Activated naive CD4-positive, alpha-beta T cell treated with Interleukin-2 at 50 U/mL for 16 hours (primary cell): ENCODE results near the gene ACTR3.
A peak's percentile ranks its signal among the peaks of the same experiment; 100 is the strongest.

Experiments used
- DNase-seq: peaks from one replicate; pipeline ENCODE4 v3.0.0-alpha.2; 2020

The ACTR3 gene

DNA sequence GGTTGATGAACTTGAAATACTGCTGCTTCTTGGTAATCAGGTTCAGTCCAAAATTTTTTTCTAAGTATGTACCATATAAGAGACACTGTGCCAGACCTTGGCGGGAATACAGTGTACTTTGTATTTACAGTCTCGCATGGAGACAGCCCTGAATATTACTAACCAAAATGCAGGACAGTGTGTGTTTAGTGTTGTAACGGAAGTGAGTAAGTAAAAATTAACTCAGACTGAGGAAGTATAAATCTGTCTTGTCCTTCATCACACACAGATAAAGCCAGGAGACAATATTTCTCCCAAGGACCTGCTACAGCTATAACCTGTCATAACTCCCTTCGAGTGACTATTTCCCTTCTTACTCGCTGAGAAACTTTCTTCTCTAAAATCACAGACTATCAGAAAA lies 76.9 kb downstream of the ACTR3 start:
- no peak for DNase-seq

DNA sequence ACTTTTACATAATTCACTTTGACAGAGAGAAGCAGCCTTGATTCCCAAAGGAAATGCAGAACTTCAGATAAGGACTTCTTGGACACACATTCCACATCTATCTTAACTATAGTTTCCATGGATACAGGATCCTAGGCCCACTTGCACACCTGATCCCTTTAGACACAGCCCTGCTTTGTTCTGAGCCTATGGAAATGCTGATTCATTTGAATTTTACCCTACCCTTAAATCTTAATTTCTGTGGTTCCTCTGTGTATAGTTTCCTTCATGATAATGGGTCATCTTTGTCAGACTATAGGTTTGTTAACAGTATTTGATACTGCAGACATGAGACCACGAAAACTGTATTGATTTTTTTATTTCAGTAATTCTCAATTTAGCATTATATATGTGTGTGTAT lies 77.4 kb downstream of the ACTR3 start:
- DNase-seq = no peak

DNA sequence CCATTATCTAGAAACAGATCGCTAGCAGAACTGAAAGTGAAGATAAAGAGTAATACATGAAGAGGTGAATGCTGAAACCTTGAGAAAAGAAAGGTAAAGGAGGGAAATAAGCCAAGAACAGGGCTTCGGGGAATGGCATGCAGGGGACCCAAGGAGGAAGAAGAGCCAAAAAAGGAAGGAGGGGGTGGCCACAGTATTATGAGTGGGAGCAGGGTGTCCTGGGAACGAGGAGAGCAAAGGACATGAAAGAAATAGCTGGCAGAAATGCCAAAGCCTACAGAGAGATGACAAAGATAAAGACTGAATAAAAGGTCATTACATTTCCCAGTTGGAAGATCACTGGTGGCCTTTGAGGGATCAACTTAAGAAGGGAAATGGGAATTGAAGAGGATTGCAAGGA lies 82.9 kb downstream of the ACTR3 start:
- DNase-seq = no peak

DNA sequence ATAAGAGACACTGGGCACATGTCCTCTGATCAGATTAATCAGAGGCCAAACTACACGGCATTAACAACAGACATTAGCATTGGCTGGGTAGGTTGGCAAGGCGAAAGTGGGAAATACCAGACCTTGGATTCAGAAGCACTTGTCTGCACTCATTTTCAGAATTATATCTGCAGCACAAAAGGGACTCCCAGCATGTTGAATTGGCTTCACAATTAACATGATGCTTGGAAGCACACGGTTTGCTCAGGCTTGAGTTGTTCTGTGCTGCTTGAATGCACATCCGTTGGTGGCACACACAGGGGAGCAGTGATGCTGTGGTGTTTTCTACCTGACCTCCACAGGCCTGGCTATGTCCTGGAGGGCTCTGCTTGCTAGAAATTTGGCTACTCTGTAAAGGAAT lies 83.9 kb downstream of the ACTR3 start:
- no peak for DNase-seq

DNA sequence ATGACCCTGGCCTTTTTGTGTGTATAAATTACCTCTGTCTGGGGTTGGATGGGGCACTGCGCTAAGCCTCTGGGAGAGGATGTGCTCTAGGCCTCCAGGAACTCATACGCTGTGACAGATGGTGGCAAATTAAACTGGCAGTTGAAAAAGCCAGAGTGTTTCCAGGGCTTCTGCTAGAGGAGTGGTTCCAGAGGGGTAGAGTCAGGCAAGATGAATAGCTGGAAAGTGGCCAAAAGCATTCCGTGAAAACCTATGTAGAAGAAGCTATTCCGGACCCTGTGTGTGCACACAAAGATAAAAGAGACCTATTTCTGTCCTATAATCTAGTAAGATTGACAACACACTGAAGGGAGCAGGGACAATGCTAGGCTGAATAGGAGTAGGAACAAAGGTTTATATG lies 84.8 kb downstream of the ACTR3 start:
- DNase-seq = no peak

DNA sequence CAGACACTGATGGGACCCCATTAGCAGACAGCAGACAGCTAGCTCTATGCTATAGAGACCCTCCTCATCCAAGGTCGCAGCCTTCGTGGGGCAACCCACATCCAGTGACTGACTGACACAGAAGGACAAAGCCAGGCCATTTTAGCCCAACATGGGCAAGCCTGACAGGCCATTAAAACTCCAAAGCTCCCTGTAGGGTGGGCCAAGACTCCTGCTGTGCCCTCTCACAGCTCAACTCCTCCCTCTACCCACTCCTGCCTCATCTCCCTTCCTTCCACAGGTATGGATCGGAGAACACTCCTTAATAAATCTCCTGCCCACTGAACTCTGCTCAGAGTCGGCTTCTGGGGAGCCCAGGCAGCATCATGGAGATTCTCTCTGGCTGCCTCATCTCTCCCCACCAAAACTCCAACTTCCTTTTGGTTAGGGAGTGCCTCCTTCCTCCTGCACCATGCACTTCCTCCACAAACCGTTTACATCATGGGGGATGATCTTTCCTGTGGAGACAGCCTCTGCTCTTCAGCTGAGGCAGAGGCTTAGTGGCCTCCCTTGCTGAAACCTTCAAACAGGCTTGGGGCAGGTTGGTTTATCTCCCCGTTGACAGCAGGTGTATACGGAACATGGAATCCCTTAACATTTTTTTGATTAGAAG lies 86.5 kb downstream of the ACTR3 start:
- DNase-seq = no peak

GRCh38 chr2:113977060-113977659 lies 87.3 kb downstream of the ACTR3 start:
- DNase-seq = no peak

DNA sequence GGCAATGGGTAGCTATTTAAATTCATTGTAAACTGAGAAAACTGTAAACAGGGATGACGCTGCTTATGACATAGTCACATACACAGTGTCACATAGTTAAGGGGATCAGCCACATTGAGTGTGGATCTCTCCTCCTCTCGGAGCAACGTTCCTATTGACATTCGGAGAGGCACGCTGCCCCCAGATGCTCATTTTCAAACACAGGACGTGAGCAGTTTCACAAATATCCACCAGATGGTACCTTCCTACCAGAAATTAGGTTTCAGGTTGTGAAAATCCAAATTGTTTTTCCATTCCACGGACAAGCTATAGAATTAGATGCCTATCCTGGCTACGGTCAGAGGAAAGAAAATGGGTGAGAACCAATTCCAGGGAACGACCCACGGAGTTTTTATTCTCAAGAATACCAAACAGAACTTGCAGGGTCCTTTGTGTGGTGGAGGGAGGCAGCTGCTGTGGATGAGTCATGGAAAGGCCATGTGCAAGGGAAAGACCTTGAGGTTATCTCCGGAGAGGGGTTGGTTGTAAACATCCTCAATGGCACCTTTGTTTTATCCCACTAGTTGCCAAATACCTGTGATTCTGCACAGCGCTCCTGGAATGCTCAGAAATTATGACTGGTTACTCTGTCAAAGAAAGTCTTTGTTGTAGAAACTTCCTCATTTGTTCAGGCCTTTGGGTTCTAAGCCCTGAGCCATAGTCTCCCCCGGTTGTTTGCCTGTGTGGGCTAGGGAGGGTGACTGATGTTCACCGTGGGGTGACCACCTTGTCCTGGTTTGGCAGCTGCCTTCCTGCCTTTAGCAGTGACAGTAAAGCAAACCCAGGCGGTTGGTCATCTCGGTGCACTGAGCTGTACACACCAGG lies 88.0 kb downstream of the ACTR3 start:
- DNase-seq = no peak

DNA sequence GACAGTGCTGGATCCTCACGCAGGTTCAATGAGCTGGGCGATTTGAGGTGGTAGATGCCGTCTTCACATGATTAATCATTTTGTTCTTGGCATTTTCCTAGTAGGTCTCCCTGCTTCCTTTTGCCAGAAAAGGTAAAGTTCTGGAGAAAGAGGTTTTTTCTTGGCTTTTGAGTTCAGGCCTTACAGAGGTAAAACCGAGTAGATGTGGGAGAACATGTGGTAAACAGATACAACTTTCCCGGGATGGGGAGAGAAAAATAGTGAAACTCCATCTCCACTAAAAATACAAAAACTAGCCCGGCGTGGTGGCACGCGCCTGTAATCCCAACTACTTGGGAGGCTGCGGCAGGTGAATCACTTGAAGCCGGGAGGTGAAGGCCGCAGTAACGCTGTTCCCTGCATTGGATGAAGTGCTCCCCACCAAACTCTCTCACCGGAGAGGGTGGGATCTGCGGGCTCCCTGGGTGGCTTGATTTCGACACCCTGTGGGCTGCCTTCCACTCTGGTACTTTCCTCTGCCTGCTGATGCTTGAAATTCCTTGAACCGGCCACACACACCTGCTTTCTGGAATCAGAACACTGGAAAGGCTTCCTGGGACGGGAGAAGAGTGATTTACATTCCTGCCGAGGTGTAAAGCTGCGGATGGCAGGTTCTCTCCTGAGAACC lies 88.8 kb downstream of the ACTR3 start:
- no peak for DNase-seq

GRCh38 chr2:113979191-113980128 lies 89.6 kb downstream of the ACTR3 start:
- DNase-seq = peak; percentile 49

GRCh38 chr2:113980946-113981345 lies 91.1 kb downstream of the ACTR3 start:
- no peak for DNase-seq

DNA sequence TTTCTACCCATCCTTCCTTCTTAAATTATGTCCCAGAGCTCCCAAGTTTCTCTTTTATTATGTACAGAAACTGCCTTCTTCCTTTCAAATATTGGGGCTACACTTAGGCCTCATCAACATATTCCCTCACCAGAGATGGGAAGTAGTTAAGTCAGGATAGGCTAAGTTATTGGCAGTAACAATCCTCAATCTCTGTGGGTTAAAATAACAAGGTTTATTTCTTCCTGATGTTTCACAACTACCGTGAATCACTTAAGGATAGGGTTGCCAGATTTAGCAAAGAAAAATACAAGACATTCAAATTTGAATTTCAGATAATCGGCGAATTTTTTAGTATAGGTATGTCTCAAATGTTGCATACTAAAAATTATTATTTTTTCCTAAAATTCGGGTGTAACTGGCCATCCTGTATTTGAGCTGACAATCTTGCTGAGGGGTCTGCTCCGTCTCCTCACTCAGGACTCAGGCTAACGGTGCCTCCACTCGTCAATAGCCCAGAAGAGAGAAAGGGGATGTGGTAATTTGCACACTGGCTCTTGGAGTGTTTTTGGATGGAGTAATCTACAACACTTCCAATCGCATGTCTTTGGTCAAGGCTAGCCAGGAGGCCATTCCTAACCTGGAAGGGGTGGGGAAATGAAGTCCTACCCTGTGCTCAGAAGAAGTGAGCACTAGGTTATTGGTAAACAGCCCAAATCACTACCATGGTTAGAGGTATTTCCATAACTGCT lies 91.7 kb downstream of the ACTR3 start:
- no peak for DNase-seq

DNA sequence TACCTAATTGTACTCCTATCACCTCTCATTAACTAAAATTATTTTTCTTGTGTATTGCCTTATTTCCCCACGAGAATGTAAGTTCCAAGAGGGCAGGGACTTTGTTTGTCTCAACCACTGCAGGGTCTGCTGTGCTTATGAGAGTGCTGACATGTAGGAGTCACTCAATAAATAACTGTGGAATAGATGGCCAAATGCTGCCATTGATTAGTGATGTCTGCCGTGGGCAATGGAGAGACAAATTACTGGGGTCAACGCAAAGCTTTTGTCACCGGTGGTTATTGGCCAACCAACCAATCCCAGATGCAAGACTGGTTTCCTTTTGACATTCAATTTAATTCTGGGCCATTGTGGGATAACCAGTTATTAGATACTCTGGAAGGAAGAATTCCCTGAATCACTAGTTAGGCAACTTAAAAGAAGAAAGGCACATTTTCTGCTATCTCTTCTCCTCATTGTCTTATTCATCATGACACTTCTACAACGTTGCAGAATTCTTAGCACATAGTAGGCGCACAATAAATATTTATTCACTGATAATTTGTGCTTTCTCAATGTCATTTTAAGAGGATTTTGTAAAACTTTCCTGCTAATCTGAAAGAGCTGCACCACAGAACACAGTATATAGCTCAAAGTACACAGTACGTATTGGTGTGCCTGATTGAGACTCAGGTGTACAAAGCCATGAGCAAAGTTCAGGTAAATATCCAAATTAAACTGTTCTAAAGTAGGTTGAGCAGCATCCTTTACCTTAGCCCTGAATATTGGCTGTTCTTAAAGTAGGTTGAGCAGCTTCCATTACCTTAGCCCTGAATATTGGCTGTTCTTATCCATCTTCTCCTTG lies 95.9 kb downstream of the ACTR3 start:
- no peak for DNase-seq

DNA sequence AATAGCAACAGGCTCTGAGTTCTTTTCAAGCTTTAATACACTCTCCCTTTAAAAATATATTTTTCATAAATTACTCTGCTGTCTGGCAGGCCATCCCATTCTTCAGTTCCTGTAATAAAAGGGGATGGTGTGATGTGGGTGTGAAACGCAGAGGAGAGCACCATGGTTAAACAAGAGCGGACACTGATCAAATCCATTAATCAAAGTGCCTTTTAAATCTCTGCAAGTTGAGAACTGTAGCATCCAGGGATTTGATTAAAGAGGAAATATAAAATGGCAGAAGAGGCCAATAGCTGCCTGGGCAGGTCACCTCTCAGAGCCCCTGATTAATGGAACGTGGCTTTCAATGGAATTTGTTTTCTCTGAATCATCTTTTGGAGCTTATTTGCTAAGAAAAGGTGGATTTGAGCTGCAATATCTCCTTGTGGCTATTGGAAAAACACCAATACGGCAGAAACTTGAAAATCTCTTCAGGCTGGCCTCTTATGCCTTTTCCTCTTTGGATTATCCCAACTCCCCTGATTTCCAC lies 96.9 kb downstream of the ACTR3 start:
- DNase-seq = no peak

GRCh38 chr2:113992090-113992489 lies 102.2 kb downstream of the ACTR3 start:
- no peak for DNase-seq

DNA sequence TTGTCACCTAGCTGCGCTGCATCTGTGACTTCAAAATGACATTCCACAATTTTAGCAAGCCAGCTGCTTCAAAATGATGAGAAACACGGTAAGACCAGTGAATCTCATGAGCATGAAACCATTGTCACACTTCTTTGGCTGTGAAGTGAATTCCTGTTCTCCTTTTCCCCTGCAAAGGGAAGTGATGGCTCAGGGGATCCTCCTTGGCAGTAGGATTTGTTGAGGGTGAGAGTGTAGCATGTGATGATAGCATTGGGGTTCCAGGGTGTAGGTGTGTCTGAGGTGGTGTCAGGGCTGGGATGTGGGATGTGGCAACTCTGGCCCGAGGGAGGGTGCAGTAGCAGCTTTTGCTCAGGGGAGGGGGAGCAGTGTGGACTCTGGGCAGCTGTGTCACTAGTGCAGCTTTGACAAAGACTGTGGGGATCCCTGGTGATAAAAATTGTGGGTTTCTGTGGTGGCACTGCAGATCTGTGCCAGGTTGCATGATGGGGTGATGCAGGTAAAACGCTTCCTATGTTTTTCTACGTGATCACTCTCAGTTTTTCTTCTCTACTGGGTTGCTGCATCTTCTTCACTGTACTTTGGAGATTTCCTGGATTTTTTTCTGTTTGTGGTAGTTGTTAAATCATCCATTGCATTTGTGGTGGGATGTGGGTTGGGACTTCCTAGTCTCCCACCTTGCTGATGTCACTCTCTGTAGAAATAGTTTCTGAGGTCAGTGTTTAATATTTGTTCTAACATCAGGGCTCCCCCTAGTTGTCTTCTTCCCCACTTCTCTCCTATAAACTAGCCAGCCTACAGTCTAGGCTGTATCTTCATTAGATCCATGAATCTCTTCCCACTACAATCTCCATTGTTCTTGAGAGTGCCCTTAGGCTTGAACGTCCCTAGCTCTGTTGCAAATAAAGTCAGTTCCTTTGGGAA lies 107.0 kb downstream of the ACTR3 start:
- DNase-seq = no peak

- DNase-seq = no peak
Observed at GRCh38 chr2:114001152-114001551, 111.3 kb downstream of the ACTR3 start.

GRCh38 chr2:114001937-114002336 lies 112.0 kb downstream of the ACTR3 start:
- DNase-seq = no peak

DNA sequence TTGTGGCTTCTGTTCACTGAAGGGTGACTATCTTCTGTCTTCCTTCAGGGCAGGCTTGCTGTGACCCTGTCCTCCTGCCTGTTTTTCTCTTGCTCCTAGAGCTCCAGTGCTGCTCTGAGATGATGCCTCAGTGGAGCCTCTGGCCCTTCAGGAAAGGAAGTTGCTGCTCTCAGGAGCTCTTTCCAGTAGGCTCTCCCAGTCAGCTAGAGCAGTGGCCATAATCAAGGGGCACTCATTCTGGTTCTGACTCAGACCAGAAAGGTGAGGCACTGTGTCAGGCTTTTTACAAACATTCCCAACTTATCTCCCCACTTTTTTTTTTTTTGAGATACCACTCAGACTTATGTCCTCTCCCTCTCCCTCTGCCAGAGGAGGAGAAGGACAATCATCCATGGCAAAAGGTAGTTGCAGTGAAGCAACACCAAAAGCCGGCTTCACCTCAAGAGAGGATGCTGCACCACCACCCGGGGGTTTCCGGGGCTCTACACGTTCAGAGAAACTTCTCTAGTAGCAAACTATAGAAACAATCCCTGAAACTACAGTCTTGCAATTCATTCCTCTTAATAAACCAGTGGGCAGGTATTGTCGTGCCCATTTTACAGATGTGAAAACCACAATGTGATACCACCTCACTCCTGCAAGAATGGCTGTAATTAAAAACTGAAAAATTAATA lies 115.4 kb downstream of the ACTR3 start:
- DNase-seq = no peak
